Measurements from ENCODE around the gene DMXL1.
A peak's percentile ranks its signal among the peaks of the same experiment; 100 is the strongest.

Gene DMXL1, protein sequence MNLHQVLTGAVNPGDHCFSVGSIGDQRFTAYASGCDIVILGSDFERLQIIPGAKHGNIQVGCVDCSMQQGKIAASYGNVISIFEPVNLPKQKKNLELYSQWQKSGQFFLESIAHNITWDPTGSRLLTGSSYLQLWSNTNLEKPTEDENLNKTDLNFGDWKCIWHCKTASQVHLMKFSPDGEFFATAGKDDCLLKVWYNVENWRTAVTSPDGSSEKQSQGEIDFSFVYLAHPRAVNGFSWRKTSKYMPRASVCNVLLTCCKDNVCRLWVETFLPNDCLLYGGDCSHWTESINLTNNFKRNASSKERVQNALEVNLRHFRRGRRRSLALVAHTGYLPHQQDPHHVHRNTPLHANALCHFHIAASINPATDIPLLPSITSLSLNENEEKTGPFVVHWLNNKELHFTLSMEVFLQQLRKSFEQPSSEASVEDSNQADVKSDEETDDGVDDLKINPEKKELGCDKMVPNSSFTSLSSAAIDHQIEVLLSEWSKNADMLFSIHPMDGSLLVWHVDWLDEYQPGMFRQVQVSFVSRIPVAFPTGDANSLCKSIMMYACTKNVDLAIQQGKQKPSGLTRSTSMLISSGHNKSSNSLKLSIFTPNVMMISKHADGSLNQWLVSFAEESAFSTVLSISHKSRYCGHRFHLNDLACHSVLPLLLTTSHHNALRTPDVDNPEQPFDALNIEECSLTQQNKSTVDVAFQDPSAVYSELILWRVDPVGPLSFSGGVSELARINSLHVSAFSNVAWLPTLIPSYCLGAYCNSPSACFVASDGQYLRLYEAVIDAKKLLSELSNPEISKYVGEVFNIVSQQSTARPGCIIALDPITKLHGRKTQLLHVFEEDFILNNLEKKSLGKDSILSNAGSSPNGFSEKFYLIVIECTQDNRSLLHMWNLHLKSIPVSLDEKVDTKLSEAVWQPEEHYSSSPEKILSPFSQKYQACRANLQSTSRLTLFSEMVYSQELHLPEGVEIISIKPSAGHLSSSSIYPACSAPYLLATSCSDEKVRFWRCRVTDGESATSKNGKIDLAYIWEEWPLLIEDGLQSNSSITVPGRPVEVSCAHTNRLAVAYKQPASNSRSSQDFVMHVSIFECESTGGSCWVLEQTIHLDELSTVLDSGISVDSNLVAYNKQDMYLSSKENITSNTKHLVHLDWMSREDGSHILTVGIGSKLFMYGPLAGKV (N-terminal part only)

DNA sequence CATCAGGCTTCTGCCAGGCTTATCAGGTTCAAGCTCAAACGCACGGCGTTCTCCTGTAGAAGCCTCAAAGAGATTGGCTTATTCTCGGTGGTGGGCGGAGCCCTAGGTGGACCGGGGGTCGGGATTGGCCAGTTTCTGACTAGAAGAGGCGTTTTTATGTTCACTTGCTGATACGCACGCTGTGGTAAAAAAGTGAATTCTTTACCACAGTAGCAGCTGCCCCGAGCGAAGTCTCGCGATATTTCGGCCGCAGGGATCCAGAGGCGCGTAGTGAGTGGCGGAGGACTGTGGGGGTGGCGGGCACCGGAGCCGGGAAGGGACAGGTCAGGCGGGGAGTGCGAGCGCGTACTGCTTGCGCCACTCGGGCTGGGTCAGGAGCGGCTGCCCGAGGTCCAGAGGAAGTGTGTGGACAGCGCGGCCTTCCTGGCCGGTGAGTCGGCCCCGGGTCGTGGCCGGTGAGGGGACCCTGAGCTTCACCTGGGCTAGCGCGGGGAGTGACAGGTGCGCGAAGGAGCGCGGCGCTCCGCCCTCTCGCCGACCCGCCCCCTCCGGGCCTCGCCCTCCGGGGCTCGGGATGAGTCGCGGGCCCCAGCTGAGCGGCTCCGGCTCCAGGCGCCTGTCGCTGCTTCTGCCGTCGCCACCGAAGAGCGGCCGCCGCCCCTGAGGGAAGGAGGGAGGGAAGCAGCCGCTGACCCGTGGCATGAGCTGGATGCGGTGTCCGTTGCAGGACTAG lies at the start of gene DMXL1:
TSS of gene DMXL1 (plus strand) at position 260 of the 733 bp plus-strand sequence. CDS start 483 bp downstream, outside the sequence.
- DNase-seq: peak; percentile 93

DNA sequence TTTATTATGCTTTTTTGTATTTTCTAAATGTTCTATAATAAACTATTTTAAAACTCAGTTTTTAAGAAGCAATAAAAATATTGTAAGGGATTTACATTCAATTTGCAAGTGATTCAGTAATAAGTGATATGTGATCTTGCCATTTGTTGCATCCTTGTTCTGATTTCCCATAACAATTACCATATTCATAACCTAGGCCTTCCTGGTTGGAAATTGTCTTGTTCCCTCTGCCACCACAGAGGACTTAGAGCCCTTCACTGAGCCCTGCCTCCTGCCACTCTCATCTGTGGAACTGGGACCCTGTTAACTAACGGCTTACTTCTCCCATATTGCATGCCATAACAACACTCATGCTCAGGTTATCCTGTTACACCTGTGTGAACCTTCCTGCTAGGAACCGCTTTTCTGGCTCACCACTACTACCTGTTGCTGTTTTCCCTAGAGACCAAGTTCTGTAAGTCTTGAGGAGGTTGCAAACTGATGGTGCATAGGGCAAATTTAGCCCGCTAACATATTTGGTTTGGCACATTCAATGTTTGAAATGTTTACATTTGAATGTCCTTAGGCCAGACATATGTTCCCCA lies 49.6 kb upstream of the DMXL1 start:
- DNase-seq: no peak

DNA sequence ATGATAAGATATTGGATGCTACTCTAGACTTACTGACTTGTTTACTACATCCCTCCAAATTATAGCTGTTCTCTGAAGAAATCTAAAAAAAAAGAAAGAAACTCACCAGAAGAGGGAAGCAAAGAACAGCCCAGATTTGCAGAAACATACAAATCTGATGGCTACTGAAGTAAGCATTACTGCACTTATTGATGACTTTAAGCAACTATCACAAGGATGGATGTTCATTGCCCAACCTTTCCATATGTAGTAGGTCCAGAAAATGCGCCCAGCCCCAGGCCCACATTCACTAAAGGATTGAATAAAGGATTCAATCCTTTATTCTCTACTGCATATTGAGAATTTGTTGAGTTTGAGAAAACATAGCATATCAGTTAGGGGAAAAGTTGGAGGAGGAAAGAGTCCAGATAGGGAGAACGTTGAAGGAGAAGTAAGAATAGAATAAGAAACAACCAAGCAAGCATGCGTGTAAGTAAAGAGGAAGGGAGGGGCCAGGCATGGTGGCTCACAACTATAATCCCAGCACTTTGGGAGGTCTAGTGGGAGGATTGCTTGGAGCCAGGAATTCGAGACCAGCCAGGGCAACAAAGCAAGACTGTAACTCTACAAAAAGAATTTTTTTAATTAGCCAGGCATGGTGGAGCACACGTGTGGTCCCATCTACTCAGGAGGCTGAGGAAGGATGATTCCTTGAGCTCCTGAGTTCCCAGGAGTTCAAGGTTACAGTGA lies 48.7 kb upstream of the DMXL1 start:
- no peak for DNase-seq

DNA sequence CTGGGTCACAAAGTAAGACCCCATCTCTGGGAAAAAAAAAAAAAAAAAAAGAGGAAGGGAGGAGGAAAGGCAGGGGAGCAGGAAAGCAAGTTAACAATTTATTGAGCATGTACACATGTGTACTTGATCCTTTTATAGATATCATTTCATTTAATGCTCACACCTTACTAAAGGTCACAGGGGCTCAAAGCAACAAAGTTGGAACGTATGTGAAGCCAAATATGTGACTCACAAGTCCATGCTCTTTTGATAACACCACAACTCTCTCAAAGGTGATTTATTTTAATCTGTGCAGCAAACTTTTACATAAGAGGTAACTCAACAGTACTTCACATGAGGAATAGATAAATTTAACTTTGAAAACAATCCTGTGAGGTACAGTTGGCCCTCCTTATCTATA lies 48.1 kb upstream of the DMXL1 start:
- no peak for DNase-seq

DNA sequence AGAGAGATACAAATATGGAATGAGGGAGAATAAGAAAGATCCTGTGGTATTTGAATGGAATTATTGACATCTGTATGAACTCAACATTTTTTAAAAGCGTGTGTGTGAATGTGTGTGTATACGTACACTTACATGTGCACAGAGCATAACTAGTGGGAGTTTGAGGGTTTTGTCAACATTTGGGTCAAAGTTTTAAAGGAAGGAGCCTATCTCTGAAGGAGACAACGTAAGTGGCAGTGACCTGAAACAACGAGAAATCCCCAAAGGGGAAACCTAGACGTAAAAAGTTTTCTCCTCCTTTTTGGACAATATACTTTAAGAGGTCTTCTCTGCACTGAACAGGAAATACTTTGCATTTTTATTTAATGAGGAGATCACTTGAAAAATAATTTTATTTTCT lies 42.3 kb upstream of the DMXL1 start:
- no peak for DNase-seq

DNA sequence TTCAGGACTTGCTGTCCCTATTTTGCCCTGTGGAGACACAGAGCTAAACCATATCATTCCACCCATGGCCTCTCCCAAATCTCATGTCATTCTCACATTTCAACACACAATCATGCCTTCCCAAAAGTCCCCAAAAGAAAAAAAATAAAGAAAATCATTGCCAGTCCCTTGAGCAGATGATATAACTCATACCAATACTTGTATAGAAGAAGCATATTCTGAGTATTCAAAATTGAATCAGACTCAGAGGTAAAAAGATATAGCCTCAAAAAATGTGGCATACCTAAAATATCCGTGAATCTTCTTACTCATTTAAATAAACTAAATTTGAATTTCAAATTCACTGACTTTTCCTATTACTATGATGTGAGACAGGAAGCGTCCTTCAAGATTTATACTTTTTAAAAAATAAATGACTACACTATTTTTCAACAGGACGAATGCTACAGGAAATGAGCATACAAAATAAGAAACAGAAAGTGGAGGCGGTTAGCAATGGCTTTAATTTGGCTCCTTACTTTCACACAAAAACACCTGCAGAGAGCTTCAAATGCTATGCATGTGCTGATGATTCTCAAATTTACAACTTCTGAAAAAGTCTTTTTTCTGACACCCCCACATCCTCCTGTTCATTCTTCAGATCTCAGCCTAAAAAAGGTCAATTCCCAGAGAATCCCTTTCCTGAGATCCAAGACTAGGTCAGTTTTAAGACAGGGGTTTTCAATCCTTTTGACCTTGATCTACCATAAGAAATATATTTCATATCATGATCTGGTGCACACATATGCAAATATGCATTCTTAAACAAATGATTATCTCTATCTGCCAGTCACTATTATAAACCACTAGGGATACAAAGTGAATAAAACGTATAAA lies 39.6 kb upstream of the DMXL1 start:
- DNase-seq: no peak

DNA sequence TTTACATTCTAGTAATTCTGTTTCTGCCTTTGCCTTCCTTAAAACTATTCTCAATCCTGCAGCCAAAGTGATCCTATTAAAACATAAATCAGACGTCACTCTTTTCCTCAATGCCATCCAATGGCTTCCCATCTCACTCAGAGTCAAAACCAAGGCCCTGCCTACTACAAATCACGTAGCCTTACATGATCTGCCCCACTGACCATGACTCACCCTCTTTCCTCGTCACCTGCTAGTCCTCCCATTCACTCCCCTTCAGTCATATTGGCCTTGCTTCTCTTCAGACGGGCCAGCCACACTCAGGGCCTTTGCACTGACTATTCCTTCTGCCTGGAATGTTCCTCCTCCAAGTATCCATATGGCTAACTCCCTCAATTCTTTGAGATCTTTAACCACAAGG lies 39.0 kb upstream of the DMXL1 start:
- DNase-seq: no peak

DNA sequence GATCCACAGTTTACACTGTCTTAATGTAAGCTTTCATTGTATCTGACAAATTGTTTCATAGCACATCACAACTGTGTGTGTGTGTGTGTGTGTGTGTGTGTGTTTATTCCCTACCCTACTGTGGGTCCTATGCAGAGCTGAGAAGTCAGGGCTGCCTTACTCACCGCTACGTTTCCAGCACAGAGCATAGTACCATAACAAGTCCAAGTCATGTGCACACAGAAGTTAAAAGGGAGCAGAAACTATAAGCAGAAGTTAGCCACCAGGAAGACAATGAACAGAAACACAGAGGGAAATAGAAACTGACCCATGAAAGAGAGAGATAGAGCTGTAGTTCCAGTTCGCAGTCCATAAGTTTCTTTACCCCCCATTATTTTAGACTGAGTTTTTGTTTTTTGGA lies 38.2 kb upstream of the DMXL1 start:
- DNase-seq: no peak

DNA sequence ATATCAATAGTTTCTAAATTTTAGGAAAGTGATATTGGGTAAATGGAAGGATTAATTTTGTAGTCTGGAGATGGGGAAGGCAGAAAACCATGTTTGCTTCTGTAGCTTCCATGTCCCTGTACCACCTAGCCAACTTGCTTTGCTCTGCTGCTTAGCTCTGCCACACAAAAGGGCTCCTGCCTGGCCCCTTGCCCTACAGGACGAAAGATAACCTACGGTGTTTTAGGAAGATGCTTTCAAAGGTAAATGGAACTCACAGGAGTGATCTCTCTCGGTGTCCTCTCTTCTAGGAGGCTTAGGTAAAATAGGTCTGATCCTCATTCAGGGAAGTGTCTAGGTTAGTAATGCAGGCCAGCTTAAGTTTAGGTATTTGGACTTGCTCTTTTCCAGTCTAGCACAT lies 37.8 kb upstream of the DMXL1 start:
- DNase-seq: no peak

DNA sequence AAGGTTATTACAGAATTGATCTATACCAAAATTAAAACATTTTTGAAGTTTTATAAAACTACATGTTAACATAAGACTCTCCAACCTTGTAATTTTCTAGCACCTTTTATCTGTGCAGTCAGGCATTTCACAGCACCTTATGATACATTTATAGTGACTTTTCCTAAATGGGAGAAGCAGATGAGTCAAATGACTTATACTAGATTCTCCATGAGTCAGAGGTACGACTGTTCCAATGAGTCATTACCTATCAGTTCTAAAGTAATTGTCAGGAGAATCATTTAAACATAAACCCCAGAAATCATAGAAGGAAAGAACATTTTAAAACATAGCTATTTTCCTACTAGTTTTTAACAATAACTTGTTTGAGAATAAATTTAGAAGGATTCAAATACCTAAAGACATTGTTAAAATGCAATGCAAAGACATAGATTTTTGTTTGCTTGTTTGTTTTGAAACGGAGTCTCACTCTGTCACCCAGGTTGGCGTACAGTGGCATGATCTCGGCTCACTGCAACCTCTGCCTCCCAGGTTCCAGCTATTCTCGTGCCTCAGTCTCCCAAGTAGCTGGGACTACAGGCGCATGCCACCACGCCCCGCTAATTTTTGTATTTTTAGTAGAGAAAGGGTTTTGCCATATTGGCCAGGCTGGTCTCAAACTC lies 34.7 kb upstream of the DMXL1 start:
- DNase-seq: no peak

DNA sequence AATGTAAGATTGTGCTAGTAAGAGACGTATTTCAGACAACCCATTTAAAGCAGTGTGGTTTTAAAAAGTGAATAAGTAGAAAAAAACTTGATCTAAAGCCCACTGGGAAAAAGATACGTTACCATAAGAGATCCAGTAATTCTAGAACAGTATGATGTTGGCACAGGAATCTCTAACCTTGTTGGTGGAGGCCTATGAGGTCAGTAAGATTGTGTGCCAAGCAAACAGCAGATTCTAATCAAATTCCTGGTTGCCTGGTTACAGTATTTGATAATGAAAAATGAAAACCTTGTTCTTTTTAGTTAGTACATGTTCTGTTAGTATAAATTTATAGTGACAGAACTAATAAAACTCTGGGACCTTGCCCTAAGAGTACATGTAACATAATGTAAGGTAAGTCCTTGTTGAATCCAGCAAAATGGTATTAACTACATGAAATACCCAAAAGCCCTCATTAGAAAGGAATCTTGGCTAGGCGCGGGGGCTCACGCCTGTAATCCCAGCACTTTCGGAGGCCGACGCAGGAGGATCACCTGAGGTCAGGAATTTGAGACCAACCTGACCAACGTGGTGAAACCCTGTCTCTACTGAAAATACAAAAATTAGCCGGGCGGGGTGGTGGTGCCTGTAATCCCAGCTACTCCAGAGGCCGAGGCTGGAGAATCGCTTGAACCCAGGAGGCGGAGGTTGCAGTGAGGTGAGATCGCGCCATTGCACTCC lies 33.2 kb upstream of the DMXL1 start:
- no peak for DNase-seq

DNA sequence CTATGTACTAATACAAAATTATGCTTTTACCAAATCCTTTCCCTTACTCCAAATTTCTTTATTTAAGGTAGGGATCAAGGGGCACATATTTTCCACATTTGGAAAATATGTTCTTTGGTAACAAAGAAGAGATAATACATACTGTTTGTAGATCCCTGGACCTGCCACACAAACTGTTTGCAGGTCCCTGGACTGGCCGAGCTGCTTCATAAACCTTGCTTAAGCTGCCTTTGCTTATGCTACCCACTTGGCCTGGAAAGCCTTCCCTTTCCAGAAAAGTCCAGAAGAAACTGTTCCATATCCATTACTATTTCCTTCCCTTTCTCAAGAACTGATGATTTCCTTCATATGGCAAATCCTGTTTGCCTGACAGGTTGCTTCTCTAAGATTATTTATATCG lies 22.6 kb upstream of the DMXL1 start:
- no peak for DNase-seq

DNA sequence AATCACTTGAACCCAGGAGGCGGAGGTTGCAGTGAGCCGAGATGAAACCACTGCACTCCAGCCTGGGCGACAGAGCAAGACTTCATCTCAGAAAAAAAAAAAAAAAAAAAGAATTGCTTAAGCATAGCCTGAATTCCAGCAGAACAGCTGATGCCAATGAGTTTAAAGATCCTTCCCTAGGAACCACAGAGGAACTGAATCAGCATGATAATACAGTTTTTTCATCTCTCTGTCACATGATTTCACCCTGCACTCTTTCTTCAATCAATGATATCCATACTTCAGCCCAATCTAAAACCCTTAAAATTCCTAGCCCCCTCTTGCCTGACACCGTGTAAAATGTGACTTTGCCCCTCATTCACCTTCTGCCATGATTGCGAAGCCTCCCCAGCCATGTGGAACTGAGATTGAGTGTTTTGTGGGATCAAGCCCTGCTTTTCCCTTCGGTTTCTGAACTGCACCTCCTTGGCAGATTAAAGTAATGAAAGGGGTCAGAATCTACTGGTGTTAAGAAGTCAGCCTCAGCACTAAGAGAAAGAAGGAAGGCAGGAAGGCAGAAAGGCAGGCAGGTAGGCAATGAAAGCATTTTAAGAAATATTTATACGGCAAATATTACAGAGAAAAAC lies 20.9 kb upstream of the DMXL1 start:
- DNase-seq: no peak

DNA sequence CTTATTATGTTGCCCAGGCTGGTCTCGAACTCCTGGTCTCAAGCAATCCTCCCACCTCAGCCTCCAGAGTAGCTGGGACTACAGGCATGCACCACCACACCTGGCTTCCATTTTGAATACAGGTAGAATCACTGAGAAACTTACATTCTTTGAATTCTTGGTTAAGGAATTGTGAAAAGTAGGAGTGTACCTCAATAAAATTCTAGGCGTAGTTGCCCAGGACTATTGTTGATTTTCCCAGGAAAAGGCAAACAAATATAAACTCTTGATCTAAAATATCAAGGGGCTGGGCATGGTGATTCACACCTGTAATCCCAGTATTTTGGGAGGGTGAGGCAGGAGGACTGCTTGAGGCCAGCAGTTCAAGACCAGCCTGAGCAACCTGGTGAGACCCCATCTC lies 16.8 kb upstream of the DMXL1 start:
- DNase-seq: no peak

DNA sequence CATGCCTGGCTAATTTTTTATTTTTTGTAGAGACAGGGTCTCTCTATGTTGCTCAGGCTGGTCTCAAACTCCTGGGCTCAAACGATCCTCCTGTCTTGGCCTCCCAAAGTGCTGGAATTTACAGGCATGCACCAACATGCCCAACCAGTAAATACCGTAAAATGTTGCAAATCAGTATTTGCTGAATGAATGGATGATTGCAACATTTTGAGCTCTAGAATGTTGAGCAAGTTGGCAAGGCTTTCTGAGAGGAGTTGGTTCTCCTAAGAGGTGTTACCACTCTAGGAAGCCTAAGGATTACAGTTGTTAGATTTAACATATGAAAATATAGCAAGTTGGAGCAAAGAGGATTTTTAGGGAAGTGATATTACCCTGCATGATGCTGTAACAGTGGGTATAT lies 15.6 kb upstream of the DMXL1 start:
- DNase-seq: no peak

DNA sequence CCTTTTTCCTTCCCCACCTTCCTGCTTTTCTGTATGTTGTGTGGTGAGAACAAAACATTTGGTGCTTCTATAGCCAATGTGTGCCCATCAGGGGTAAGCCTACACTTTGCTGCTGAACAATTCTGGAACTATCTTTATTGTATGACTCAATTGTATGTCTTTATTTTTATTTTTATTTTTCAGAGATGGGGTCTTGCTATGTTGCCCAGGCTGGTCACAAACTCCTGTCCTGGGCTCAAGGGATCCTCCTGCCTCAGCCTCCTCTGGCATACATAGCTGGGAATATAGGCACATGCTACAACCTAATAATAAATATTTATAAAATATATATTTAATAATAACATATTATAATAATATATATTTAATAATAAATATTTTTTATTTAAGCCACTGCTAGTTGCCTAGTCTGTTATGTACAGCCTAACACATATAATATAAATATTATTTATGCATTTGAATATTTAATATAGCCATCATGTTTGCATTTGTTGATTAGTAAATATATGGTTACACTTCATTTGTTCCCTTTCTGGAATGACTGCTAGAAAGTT lies 11.8 kb upstream of the DMXL1 start:
- DNase-seq: no peak

DNA sequence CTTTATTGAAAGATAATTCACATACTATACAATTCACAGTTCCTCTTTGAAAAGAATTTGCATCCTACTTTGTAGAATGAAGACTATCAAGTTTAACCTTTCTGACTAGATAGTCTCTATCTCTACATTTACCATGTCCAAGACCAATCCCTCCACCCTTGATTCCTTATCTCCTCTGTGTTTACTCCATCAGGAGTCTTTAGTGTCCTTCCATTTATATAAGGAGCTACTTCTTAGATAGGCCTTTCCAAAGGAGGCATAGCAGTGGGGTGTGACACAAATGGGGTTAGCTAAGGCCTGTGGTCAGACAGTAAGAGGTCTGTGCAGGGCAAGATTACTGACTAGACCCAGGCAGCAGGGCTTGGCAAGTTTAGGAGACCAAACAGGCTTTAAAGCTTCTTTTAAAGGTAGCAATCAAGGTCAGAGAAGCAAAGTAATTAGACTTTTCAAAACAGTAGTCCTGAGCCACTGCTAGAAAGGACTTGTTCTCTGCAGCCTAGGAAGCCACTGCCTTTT lies 11.1 kb upstream of the DMXL1 start:
- no peak for DNase-seq

All from activated effector memory CD4-positive, alpha-beta T cell treated with Interleukin-2 at 50 U/mL for 16 hours (primary cell).